HG03460 (cell line): ENCODE results near the gene LHX4.

ENCODE experiments used
- ATAC-seq: cut with Tn5 transposase; IDR thresholded peaks from one replicate; pipeline ENCODE4 v1.9.1; 2021; ENCODE audit not compliant: unreplicated experiment

Gene LHX4

DNA sequence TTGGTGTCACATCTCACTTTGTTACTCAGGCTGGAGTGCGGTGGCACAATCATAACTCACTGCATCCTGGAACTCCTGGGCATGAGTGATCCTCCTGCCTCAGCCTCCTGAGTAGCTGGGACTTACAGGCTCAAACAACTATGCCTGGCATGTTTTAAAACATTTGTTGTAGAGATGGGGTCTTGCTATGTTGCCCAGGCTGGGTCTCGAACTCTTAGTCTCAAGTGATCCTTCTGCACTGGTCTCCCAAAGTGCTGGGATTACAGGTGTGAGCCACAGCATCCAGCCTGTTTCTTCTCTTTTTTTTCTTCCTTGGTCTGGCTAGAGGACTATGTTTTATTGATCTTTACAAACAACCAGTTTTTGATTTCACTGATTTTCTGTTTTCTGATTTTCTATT is 64.6 kb downstream of the LHX4 start:
- no peak for ATAC-seq

GRCh38 chr1:180295999-180296398 is 65.9 kb downstream of the LHX4 start:
- no peak for ATAC-seq

DNA sequence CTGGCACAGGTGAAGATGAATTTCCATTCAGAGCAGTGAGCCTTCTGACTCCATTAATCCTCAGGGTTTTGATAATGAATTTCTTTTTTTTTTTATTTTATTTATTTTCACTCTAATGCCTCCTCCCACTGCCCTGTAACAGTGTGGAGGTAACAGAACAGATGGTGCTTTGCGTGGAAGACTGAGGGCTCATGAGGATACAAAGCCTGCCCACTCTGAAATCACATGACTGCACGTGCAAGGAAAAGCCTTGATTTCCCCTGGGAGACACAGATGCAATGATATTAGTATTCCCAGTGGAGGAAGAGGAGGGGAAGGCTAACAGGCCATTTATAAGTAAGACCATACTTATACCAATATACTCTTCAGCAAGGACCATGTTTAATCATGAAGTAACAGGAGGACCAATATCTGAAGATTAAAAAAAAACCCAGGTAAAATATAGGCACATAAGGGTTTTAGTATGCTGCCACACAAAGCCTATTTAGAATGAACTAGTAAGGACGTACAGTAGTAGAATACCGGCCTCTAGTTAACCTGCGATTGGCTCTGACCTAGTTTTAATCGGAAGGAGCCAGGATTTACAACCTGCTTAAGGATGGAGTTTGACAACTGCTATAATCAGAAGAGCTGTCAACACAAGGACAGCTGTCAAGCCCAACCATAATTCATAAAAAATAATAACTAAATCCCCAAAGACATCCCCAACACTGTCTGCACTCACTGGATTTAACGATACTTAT is 69.6 kb downstream of the LHX4 start:
- ATAC-seq = no peak

- ATAC-seq = no peak
These were observed 71.2 kb downstream of the LHX4 start for GRCh38 chr1:180301135-180301742.

- no peak for ATAC-seq
These were observed 79.3 kb downstream of the LHX4 start for GRCh38 chr1:180309338-180309737.

DNA sequence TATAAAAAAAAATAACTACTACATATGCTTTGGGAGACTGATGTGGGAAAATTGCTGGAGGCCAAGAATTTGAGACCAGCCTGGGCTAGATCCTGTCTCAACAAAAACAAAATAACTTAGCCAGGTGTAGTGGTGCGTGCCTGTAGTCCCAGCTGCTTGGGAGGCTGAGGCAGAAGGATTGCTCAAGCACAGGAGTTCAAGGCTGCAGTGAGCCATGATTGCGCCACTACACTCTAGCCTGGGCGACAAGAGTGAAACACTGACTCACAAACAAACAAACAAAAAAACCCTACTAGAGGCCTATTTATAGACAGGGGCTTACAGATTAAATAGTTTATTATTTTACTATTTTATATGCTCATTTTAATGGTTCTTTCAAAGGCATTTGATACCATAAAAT is 80.0 kb downstream of the LHX4 start:
- no peak for ATAC-seq

DNA sequence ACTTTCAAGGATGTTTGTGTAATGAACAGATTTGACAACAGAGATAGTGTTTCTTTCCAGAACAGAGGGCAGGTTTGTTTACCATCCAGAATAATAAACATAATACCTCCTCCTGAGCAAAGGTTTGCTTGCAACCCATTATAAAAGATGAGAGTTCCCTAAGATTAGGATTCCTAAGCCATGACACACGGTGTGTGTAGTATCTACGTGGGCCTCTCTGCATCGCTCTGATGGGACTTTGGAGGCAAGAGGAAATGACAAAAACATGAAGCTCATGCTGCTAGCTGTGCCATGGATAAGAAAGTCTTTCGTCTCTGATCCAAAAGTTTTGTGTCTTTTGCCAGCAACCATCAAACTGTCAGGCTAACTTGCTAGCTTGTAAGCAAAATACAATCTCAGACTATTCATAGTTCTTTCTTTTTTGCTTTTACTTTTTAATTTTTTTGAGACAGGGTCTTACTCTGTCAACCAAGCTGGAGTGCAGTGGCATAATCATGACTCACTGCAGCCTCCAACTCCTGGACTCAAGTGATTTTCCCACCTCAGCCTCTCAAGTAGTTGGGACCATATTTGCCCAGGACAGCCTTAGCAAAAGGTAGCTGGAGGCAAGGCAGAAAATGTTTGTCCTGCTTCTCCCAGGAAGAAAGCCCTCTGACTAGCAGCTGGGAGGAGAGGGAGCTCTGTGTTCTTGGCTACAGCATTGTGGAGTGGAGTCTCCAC is 81.1 kb downstream of the LHX4 start:
- ATAC-seq = no peak

GRCh38 chr1:180312926-180313325 is 82.9 kb downstream of the LHX4 start:
- no peak for ATAC-seq

DNA sequence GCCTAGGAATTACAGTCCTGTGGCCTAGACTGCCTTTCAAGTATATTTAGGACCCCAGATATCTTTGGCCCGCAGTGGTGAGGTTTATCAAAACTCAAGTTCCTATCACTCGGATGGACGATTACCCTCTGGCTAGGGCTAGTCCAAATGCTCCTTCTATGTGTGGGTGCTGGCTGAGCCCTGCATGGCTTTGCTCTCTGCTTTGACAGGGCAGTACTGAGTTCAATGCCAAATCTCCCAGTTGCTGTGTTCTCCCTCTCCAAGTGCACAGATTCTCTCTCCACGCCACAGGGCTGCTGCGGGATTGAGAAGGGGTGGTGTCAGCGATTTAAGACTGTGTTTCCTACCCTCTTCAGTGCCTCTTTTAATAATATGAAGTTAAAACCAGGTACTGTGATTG is 97.0 kb downstream of the LHX4 start:
- ATAC-seq = no peak
